ENCODE measurements around the gene CLK1.
"Not testable (repeated sequence)": the region's sequence is repeated elsewhere in the genome, so short reads cannot be mapped to it uniquely, and the experiment has no call there.

CLK1 gene

DNA sequence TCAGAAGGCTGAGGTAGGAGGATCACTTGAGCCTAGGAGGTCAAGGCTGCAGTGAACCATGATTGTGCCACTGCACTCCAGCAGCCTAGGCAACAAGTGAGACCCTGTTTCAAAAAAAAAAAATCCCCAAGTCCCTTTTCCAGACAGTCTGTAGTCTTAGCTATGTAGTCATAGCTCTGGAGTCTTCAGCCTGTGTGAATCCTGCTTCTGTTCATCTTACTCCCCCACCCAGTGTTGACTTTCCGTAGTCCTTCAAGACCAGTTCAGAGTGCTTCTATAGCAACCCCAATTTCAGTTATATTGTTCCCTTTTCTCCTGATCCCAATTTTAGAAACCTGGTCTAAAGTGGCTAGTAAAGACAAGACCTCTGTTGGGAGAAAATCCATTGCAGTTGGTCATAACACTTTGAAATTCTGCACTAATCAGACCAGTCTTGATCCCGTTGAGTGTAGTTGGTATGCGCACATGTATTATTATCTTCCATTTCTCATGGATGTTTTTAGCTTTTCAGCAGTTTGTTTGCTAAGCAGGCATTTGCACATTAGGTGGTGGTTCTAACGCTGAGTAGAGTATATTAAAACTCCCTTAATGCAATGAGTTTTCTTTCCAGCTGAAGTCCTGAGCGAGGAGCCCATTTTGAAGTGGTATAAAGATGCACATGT lies 43.8 kb downstream of the CLK1 start:
- no peak overlapping the region for H3K4me2 ChIP-seq (ENCODE audit: low read length)
- H3K4me3 ChIP-seq (ENCODE audit: low read length): no peak overlapping the region
- H3K36me3 ChIP-seq (ENCODE audit: insufficient read depth, low read length): peaks cover 75% of the 10 kb centered on the region
- no peaks in the 10 kb centered on the region for H3K9me3 ChIP-seq (replicated peaks; ENCODE audit: low read length)
- H3K27me3 ChIP-seq (ENCODE audit: control insufficient read depth, insufficient read depth, low read length): no peaks in the 10 kb centered on the region
- H3K9ac ChIP-seq (ENCODE audit: low read depth, low read length): no peak overlapping the region
- H3K4me1 ChIP-seq (ENCODE audit: control insufficient read depth, insufficient read depth, low read length): no peaks in the 10 kb centered on the region

DNA sequence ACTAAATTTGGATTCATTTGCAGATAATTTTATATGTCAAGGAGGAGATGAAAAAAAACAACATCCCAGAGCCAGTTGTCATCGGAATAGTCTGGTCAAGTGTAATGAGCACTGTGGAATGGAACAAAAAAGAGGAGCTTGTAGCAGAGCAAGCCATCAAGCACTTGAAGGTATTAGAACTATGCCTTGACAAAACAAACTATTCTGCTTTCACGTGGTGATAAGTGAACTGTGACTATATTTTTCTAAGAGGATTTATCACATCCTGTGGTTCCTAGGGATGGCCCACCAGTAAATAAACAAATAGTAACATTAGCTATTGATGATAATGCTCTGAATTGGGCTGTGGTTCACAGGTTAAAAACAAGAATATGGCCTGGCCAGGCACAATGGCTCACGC lies 45.7 kb downstream of the CLK1 start:
- not testable (repeated sequence) for H3K4me3 ChIP-seq (ENCODE audit: low read length); H3K4me2 ChIP-seq (ENCODE audit: low read length); H3K9ac ChIP-seq (ENCODE audit: low read depth, low read length); H3K27me3 ChIP-seq (ENCODE audit: control insufficient read depth, insufficient read depth, low read length); H3K9me3 ChIP-seq (replicated peaks; ENCODE audit: low read length)
- Histone ChIP-seq H3K4me1 (ENCODE audit: control insufficient read depth, insufficient read depth, low read length) (peaks cover 17% of the 10 kb centered on the region), H3K36me3 (ENCODE audit: insufficient read depth, low read length) (peaks cover 83% of the 10 kb centered on the region)

DNA sequence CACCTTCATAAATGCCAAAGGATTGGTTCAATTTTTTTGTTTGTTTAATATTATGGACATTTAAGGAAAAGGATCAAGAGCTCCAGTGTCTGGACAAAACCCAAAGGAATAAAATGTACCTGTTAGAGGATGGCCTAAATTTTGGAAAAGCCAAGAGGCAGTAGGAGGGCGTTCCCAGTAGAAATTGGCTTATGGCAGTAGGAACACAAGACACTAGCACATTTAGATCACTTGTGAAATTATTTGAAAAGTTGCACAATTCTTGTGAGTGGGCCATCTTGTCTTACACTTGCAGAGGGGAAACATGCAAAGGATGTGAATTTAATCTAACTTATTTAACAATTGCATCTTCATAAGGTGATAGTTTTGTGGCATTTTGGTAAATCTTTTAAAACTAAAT lies 49.5 kb downstream of the CLK1 start:
- H3K4me3 ChIP-seq (ENCODE audit: low read length): peak overlapping the region; percentile 97
- peaks cover 33% of the 10 kb centered on the region for H3K4me1 ChIP-seq (ENCODE audit: control insufficient read depth, insufficient read depth, low read length)
- H3K9me3 ChIP-seq (replicated peaks; ENCODE audit: low read length): no peaks in the 10 kb centered on the region
- peak overlapping the region; percentile 5 for H3K9ac ChIP-seq (ENCODE audit: low read depth, low read length)
- peaks cover 76% of the 10 kb centered on the region for H3K36me3 ChIP-seq (ENCODE audit: insufficient read depth, low read length)
- no peaks in the 10 kb centered on the region for H3K27me3 ChIP-seq (ENCODE audit: control insufficient read depth, insufficient read depth, low read length)
- peak overlapping the region; percentile 90 for H3K4me2 ChIP-seq (ENCODE audit: low read length)

DNA sequence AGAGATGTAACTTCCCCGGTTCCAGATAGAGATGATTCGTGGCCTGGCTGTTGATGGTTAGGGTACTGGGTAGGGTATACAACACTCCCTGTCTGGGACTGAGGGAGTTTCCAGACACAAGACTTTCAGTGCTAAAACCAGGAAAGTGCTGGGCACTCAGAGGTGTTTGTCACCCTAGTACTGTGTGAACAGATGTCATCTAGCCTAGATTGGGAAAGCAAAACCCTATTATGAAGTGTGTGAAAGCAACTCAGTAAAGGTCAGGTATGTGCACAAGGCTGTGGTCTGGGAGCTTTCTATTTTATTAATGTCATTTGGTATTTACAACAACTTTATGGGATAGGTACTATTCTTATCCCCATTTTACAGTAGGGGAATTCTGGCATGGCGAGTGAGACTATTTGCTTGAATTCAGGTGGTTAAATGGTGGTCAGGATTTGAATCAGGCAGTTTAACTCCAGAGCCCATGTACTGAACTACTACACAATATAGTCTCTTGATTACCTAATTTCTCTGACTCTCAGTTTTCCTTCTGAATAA lies 50.1 kb downstream of the CLK1 start:
- peaks cover 70% of the 10 kb centered on the region for H3K36me3 ChIP-seq (ENCODE audit: insufficient read depth, low read length)
- H3K9me3 ChIP-seq (replicated peaks; ENCODE audit: low read length): no peaks in the 10 kb centered on the region
- H3K4me1 ChIP-seq (ENCODE audit: control insufficient read depth, insufficient read depth, low read length): peaks cover 37% of the 10 kb centered on the region
- H3K4me3 ChIP-seq (ENCODE audit: low read length): peak overlapping the region; percentile 97
- peak overlapping the region; percentile 90 for H3K4me2 ChIP-seq (ENCODE audit: low read length)
- peak overlapping the region; percentile 99 for H3K9ac ChIP-seq (ENCODE audit: low read depth, low read length)
- H3K27me3 ChIP-seq (ENCODE audit: control insufficient read depth, insufficient read depth, low read length): no peaks in the 10 kb centered on the region

DNA sequence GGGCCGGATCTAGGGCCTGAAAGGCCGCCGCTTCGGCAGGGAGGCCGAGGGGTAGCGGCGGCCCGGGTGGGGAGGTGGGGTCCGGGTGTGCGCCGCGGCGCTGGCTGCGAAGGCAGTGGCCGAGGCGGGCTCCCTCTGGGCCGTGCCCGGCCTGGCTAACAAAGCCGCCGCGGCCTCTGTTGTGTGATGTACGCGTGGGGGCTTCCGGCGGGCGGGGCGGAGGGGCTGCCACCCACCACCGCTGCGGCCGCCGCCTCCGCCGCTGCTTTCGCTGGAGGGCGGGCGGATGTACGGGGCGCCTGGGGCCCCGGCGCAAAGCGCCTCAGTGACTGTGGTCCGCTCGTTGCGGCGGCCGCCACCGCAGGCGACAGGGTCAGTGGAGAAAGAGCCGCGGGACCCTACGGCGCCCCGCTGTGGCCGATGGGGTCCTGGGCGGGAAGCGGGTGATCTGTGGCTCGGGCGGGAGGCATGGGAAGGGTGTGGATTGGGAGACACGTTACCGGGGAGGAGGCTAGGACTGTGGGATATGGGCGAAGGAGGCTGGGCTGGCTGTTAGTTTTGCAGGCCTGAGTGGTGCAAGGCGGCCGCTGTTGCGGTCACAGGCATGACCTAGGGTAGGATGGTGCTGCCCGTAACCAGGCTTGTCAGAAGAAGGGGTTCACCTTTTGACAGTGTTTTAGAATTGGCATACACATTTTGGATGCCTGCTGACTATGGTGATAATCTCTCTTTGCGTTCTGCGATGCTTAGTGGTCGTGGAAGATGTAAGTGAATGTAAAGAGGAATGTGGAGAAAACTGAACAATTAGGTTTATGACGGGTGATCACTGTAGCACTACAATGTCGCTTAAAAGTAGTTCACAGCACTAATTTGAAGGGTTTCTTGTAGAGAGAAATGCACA lies 52.1 kb downstream of the CLK1 start:
- Histone ChIP-seq H3K4me2 (ENCODE audit: low read length) (peak overlapping the region; percentile 90), H3K36me3 (ENCODE audit: insufficient read depth, low read length) (peaks cover 50% of the 10 kb centered on the region), H3K4me3 (ENCODE audit: low read length) (peak overlapping the region; percentile 97), H3K9me3 (replicated peaks; ENCODE audit: low read length) (no peaks in the 10 kb centered on the region), H3K4me1 (ENCODE audit: control insufficient read depth, insufficient read depth, low read length) (peaks cover 37% of the 10 kb centered on the region), H3K27me3 (ENCODE audit: control insufficient read depth, insufficient read depth, low read length) (no peaks in the 10 kb centered on the region), H3K9ac (ENCODE audit: low read depth, low read length) (peak overlapping the region; percentile 99)

DNA sequence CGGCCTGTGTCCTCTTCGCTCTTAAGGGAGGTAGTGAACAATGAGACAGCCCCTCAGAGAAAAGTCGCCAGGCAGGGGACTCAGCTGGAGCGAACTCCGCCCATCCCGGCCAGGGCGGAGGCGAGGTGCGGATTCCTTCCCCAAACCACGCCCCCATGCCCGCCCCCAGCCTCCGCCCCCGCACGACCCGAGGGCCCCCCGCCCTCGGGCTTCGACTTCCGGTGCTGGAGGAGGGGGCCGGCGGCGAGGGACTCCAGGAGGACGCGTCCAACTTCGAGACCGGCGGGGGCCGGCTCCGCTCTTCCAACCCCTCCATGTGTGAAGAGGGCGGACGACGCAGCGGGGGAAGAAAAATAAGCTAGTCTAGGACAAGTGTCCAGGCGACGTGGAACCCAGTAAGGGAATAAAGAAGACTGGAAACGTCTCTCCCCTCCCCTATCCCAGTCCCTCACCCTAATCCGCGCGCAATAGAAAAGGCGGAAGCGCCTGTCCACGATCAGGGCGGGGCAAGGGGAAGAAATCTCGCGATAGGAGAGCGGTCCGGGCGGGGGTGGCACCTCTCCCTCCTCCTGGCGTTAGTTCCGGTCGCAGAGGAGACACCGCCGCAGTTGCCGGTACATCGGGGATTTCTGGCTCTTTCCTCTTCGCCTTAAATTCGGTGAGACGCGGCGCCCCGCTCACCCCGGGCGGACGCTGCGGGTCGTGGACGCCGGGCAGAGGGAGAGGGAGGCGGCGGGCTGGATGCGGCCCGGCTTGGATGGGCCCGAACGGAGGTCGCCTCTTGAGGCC lies 52.9 kb downstream of the CLK1 start, which contains the start of gene BZW1:
Gene BZW1 (plus strand): TSS at position 578 of the 789 bp plus-strand sequence. CDS start 1,308 bp downstream, outside the sequence.
- Histone ChIP-seq H3K4me2 (ENCODE audit: low read length) (peak within 1 kb of the TSS; percentile 96), H3K9ac (ENCODE audit: low read depth, low read length) (peak within 1 kb of the TSS; percentile 99), H3K9me3 (replicated peaks; ENCODE audit: low read length) (no peaks in the 10 kb centered on the region), H3K4me1 (ENCODE audit: control insufficient read depth, insufficient read depth, low read length) (peaks cover 37% of the 10 kb centered on the region), H3K36me3 (ENCODE audit: insufficient read depth, low read length) (peaks cover 42% of the 10 kb centered on the region), H3K4me3 (ENCODE audit: low read length) (peak within 1 kb of the TSS; percentile 97), H3K27me3 (ENCODE audit: control insufficient read depth, insufficient read depth, low read length) (no peaks in the 10 kb centered on the region)

DNA sequence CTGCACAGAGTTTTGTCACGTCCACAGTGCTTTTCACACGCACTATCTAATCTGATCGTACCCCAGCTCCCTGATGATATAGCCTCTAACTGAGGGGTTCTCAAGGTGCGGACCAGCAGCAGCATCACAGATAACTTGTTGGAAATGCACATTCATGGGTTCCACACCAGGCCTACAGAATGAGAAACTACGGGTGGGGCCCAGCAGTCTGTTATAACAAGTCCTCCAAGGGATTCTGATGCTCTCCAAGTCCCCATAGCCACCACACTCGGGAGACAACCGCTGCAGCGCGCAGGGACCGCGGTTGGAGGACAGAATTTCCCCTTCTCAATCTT lies 53.5 kb downstream of the CLK1 start:
- Histone ChIP-seq H3K9ac (ENCODE audit: low read depth, low read length) (peak overlapping the region; percentile 99), H3K27me3 (ENCODE audit: control insufficient read depth, insufficient read depth, low read length) (no peaks in the 10 kb centered on the region), H3K9me3 (replicated peaks; ENCODE audit: low read length) (no peaks in the 10 kb centered on the region), H3K4me2 (ENCODE audit: low read length) (peak overlapping the region; percentile 96), H3K36me3 (ENCODE audit: insufficient read depth, low read length) (peaks cover 36% of the 10 kb centered on the region), H3K4me3 (ENCODE audit: low read length) (peak overlapping the region; percentile 97), H3K4me1 (ENCODE audit: control insufficient read depth, insufficient read depth, low read length) (peaks cover 37% of the 10 kb centered on the region)

DNA sequence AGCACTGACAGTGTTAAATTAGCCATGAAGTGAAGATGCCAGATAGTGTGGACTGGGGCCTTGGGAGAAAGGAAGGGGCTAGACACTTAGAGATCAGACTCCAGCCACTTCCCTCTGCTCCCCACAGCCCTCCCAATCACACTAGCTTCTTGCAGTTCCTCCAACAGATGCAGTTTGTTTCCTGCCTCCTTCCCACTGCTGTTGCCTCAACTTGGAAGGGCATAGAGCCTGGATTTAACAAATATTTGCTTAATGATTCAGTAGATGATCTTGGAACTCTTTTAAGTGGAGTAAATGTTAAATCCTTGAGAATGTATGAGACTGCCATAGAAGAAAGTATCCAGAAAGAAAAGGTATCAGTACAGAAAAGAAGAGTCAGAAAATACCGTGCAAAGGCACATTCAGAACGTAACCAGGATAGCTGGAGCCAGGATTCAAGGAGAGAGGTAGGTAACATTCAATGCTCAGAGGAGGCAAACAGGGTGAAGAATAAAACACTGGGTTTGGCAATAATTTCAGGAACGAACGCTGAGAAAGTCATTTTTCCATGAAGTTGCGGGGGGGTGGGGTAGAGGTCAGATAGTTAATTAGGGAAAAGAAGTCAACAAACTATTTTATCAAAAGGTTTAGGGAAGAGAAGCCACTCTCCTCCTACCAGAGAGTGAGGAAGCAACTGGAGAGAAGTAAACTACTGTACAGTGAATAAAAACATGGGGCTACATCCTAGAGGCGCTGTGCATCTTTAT lies 54.0 kb downstream of the CLK1 start:
- peak overlapping the region; percentile 99 for H3K9ac ChIP-seq (ENCODE audit: low read depth, low read length)
- H3K9me3 ChIP-seq (replicated peaks; ENCODE audit: low read length): no peaks in the 10 kb centered on the region
- H3K4me3 ChIP-seq (ENCODE audit: low read length): peak overlapping the region; percentile 97
- peak overlapping the region; percentile 96 for H3K4me2 ChIP-seq (ENCODE audit: low read length)
- peaks cover 31% of the 10 kb centered on the region for H3K36me3 ChIP-seq (ENCODE audit: insufficient read depth, low read length)
- no peaks in the 10 kb centered on the region for H3K27me3 ChIP-seq (ENCODE audit: control insufficient read depth, insufficient read depth, low read length)
- peaks cover 37% of the 10 kb centered on the region for H3K4me1 ChIP-seq (ENCODE audit: control insufficient read depth, insufficient read depth, low read length)

DNA sequence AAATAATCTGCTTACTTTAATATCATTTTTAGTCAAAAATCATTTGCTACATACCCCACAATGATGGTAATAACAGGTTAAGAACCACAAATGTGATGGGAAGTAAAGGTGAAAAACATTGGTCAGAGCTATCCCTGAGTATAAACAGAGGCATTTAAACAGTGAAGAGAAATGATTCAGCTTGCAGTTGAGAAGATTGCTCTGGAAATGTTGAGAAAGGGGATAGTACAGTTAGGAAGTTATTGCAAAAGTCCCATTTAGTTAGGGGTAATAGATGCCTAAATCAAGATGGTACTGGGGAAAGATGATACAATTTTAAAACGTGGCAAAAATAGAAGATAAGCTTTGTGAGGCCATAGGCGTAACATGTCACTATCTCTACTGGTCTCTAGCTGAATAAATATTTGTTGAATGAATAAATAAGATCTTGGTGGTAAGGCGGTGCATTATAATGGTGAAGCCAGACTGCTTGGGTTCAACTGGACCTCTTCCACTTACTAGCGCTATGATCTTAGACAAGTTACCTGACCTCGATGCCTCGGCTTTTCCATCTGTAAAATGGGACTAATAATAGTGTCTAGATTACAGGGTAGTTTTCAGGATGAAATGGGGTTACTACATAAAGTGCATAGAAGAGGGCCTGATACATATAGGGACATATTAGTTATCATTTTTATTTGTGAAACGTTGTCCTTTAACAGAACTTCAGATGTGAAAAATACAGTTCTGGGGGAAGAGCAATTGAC lies 54.8 kb downstream of the CLK1 start:
- Histone ChIP-seq H3K9ac (ENCODE audit: low read depth, low read length) (peak overlapping the region; percentile 99), H3K4me1 (ENCODE audit: control insufficient read depth, insufficient read depth, low read length) (peaks cover 29% of the 10 kb centered on the region), H3K9me3 (replicated peaks; ENCODE audit: low read length) (no peaks in the 10 kb centered on the region), H3K4me3 (ENCODE audit: low read length) (peak overlapping the region; percentile 97), H3K27me3 (ENCODE audit: control insufficient read depth, insufficient read depth, low read length) (no peaks in the 10 kb centered on the region), H3K4me2 (ENCODE audit: low read length) (peak overlapping the region; percentile 96), H3K36me3 (ENCODE audit: insufficient read depth, low read length) (peaks cover 23% of the 10 kb centered on the region)
